OCI-LY1 (cell line): Measurements from ENCODE around the gene DYNC1H1.

ENCODE experiments used
- EZH2 ChIP-seq: fragments of 200-600 bp; sonication (generic), shearing (Covaris generic); IDR thresholded peaks from 2 replicates; pipeline ENCODE4 v1.8.0; 2017; ENCODE audit warnings: borderline replicate concordance, mixed run types, mild to moderate bottlenecking, antibody characterized with exemption, low read length, moderate library complexity, mixed read lengths
- TF ChIP-seq, protein P1 (sequence below): fragments of 200-600 bp; sonication (generic), shearing (Covaris generic); IDR thresholded peaks from 2 replicates; pipeline ENCODE4 v1.5.1; 2017; ENCODE audit warnings: mild to moderate bottlenecking, antibody characterized with exemption, low read length, moderate library complexity, mixed read lengths

DNA sequence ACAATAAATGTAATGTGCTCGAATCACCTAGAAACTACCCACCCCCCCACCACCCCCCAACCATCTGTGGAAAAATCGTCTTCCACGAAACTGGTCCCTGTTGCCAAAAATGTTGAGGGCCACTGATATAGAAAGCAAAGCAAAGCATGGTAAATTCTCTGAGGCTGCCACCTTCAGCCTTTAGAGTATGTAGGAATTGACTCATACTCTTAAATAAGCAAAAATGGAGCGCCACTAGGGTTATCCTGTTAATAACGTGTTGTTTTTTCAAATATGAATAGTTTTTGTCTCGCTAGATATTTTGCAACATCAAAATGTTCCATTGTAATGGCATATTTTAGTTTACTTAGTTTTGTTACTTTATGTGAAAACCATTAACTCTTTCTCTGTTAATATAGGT is 18.2 kb downstream of the DYNC1H1 start:
- no peak for TF ChIP-seq EZH2
- TF ChIP-seq, protein P1, sequence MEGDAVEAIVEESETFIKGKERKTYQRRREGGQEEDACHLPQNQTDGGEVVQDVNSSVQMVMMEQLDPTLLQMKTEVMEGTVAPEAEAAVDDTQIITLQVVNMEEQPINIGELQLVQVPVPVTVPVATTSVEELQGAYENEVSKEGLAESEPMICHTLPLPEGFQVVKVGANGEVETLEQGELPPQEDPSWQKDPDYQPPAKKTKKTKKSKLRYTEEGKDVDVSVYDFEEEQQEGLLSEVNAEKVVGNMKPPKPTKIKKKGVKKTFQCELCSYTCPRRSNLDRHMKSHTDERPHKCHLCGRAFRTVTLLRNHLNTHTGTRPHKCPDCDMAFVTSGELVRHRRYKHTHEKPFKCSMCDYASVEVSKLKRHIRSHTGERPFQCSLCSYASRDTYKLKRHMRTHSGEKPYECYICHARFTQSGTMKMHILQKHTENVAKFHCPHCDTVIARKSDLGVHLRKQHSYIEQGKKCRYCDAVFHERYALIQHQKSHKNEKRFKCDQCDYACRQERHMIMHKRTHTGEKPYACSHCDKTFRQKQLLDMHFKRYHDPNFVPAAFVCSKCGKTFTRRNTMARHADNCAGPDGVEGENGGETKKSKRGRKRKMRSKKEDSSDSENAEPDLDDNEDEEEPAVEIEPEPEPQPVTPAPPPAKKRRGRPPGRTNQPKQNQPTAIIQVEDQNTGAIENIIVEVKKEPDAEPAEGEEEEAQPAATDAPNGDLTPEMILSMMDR: no peak
